ENCODE results near the gene C4orf50. TPM values are rescaled to one million over a fixed set of nuclear protein-coding genes. Genes with fewer than 3 reads are reported as not detected.

The C4orf50 gene
- polyA plus RNA-seq, 1 donor, result 0.01 TPM

GRCh38 chr4:5992828-5993321 lies 25.4 kb downstream of the C4orf50 start:
- DNase-seq (ENCODE audit: low read depth), result no peak

- DNase-seq (ENCODE audit: low read depth), result no peak
Observed at GRCh38 chr4:5992171-5992827, 25.9 kb downstream of the C4orf50 start.

GRCh38 chr4:5991405-5991804 lies 26.8 kb downstream of the C4orf50 start:
- no peak for DNase-seq (ENCODE audit: low read depth)

- DNase-seq (ENCODE audit: low read depth), result no peak
Observed at GRCh38 chr4:5990446-5991160, 27.6 kb downstream of the C4orf50 start.

GRCh38 chr4:5989236-5990225 lies 28.7 kb downstream of the C4orf50 start:
- no peak for DNase-seq (ENCODE audit: low read depth)

GRCh38 chr4:5988086-5988845 lies 30.0 kb downstream of the C4orf50 start:
- DNase-seq (ENCODE audit: low read depth), result no peak

- no peak for DNase-seq (ENCODE audit: low read depth)
Observed at GRCh38 chr4:5984843-5985242, 33.4 kb downstream of the C4orf50 start.

- DNase-seq (ENCODE audit: low read depth), result no peak
Observed at GRCh38 chr4:5982156-5982973, 35.9 kb downstream of the C4orf50 start.

GRCh38 chr4:5980436-5981155 lies 37.6 kb downstream of the C4orf50 start:
- no peak for DNase-seq (ENCODE audit: low read depth)

GRCh38 chr4:5979981-5980380 lies 38.2 kb downstream of the C4orf50 start:
- DNase-seq (ENCODE audit: low read depth), result no peak

GRCh38 chr4:5976921-5977320 lies 41.3 kb downstream of the C4orf50 start:
- no peak for DNase-seq (ENCODE audit: low read depth)

GRCh38 chr4:5976431-5976830 lies 41.8 kb downstream of the C4orf50 start:
- no peak for DNase-seq (ENCODE audit: low read depth)

GRCh38 chr4:5974321-5974720 lies 43.9 kb downstream of the C4orf50 start:
- no peak for DNase-seq (ENCODE audit: low read depth)

GRCh38 chr4:5973486-5974220 lies 44.6 kb downstream of the C4orf50 start:
- no peak for DNase-seq (ENCODE audit: low read depth)

- DNase-seq (ENCODE audit: low read depth), result no peak
Observed at GRCh38 chr4:5973033-5973432, 45.2 kb downstream of the C4orf50 start.

GRCh38 chr4:5972571-5972970 lies 45.7 kb downstream of the C4orf50 start:
- DNase-seq (ENCODE audit: low read depth), result no peak

GRCh38 chr4:5971078-5971450 lies 47.2 kb downstream of the C4orf50 start:
- DNase-seq (ENCODE audit: low read depth), result no peak

- DNase-seq (ENCODE audit: low read depth), result no peak
Observed at GRCh38 chr4:5970381-5971077, 47.7 kb downstream of the C4orf50 start.

Measured in forelimb muscle (tissue), 1 donor.